Thyroid gland (tissue), 4 donors: ENCODE data around the gene SCN2B. TPM values are rescaled to one million over a fixed set of nuclear protein-coding genes. Genes with fewer than 3 reads are reported as not detected.

Experiments
- DNase-seq, 2 donors: peaks; one replicate each; pipeline ENCODE4 v3.0.0-alpha.2; 2019
- H3K27ac ChIP-seq, 3 donors: fragments of 200-600 bp; sonication (generic); 1 replicate in 2 of 3; 2 replicates in 1 of 3; pipeline ENCODE4 v1.5.1; 2016 to 2019; ENCODE audit warnings: mild to moderate bottlenecking in 1 of 3, moderate library complexity in 1 of 3
- H3K27me3 ChIP-seq: fragments of 200-600 bp; sonication (generic); one replicate; pipeline ENCODE4 v1.5.1; 2019
- H3K36me3 ChIP-seq, 2 donors: fragments of 200-600 bp; sonication (generic); one replicate each; pipeline ENCODE4 v1.5.1; 2016 to 2019
- H3K4me1 ChIP-seq, 2 donors: fragments of 200-600 bp; sonication (generic); one replicate each; pipeline ENCODE4 v1.5.1; 2017 to 2019
- H3K4me3 ChIP-seq, 3 donors: fragments of 200-600 bp; sonication (generic); replicated peaks in 1 of 3; 1 replicate in 2 of 3; 2 replicates in 1 of 3; pipeline ENCODE4 v1.5.1; 2016; ENCODE audit warnings: mild to moderate bottlenecking in 1 of 3
- H3K9me3 ChIP-seq: fragments of 200-600 bp; sonication (generic); one replicate; pipeline ENCODE4 v1.5.1; 2017
- CTCF ChIP-seq, 6 experiments: fragments of 200-600 bp in 3 of 6; fragments of 450-650 bp in 3 of 6; sonication (generic) in 3 of 6; IDR thresholded peaks; one replicate each; pipeline ENCODE4 v1.5.1; 2016 to 2019; ENCODE audit warnings: antibody characterized with exemption in 6 of 6, mild to moderate bottlenecking in 2 of 6, inconsistent platforms in 1 of 6, moderate library complexity in 1 of 6
- POLR2A ChIP-seq, 2 donors: fragments of 450-650 bp; IDR thresholded peaks; one replicate each; pipeline ENCODE4 v1.6.1; 2017; ENCODE audit warnings: antibody characterized with exemption in 2 of 2, mild to moderate bottlenecking in 2 of 2, moderate library complexity in 1 of 2
- WGBS, 2 donors: methylation state at CpG; one replicate each; pipeline ENCODE4 v1.1.5; 2017; 5-methylcytosine and 5-hydroxymethylcytosine counted together
- intact Hi-C: fragments of 100-400 bp; cut with DNase I; formaldehyde crosslinking; loops from one replicate; pipeline ENCODE4 v1.15.1; 2023
- total RNA-seq, 4 donors: library from RNA; depleted of rRNA; stranded (reverse); fragments of >200 nt; gene quantifications; one replicate each; pipeline ENCODE4 v1.2.3, GENCODE V29; 2016

SCN2B gene
- total RNA-seq, 4 donors from 2014 or later = 0.13 to 0.83 (median 0.31) TPM

- no peaks in the 10 kb centered on the region for H3K36me3 ChIP-seq
- H3K27ac ChIP-seq = no peak overlapping the region
- H3K9me3 ChIP-seq = no peaks in the 10 kb centered on the region
- no peak overlapping the region for H3K4me3 ChIP-seq
- no peaks in the 10 kb centered on the region for H3K4me1 ChIP-seq
- no peak for DNase-seq
- no peak for TF ChIP-seq POLR2A (IDR thresholded peaks at IDR 0.05)
- no peak for TF ChIP-seq CTCF (IDR thresholded peaks at IDR 0.05)
- 84 to 89% methylated on average over 3 of the region's 3 CpGs for WGBS, 2 donors
- intact Hi-C loops = no loop called here
- H3K27me3 ChIP-seq = no peaks in the 10 kb centered on the region
Measured at GRCh38 chr11:118162846-118163245, 13.6 kb downstream of the SCN2B start.

- no peaks in the 10 kb centered on the region for H3K36me3 ChIP-seq
- H3K4me1 ChIP-seq = no peaks in the 10 kb centered on the region
- H3K27me3 ChIP-seq = no peaks in the 10 kb centered on the region
- intact Hi-C loops = no loop called here
- TF ChIP-seq POLR2A (IDR thresholded peaks at IDR 0.05) (no peak), CTCF (IDR thresholded peaks at IDR 0.05) (no peak)
- H3K27ac ChIP-seq = no peak overlapping the region
- no peak overlapping the region for H3K4me3 ChIP-seq
- no peaks in the 10 kb centered on the region for H3K9me3 ChIP-seq
- DNase-seq = no peak
- WGBS, 2 donors = 49 to 54% methylated on average over 6 of the region's 6 CpGs
Measured at GRCh38 chr11:118161786-118162185, 14.7 kb downstream of the SCN2B start.

GRCh38 chr11:118157186-118157895 is 19.1 kb downstream of the SCN2B start:
- no peak for DNase-seq
- 38 to 45% methylated on average over 8 to 10 of the region's 10 CpGs for WGBS, 2 donors
- no peak for TF ChIP-seq POLR2A (IDR thresholded peaks at IDR 0.05)
- TF ChIP-seq CTCF (IDR thresholded peaks at IDR 0.05) = no peak
- no peaks in the 10 kb centered on the region for H3K36me3 ChIP-seq
- no peaks in the 10 kb centered on the region for H3K9me3 ChIP-seq
- peaks cover 6% of the 10 kb centered on the region for H3K27me3 ChIP-seq
- no peak overlapping the region for H3K27ac ChIP-seq
- intact Hi-C loops = no loop called here
- peaks cover 5 to 11% of the 10 kb centered on the region in 2 donors for H3K4me1 ChIP-seq
- H3K4me3 ChIP-seq = no peak overlapping the region

GRCh38 chr11:118156531-118157185 is 19.8 kb downstream of the SCN2B start:
- no peak overlapping the region for H3K4me3 ChIP-seq
- 9 to 10% methylated on average over 20 to 21 of the region's 21 CpGs for WGBS, 2 donors
- intact Hi-C loops = no loop called here
- H3K9me3 ChIP-seq = no peaks in the 10 kb centered on the region
- TF ChIP-seq CTCF (IDR thresholded peaks at IDR 0.05) = no peak
- no peak for TF ChIP-seq POLR2A (IDR thresholded peaks at IDR 0.05)
- H3K27me3 ChIP-seq = peaks cover 6% of the 10 kb centered on the region
- no peak overlapping the region for H3K27ac ChIP-seq
- peaks cover 5 to 17% of the 10 kb centered on the region in 2 donors for H3K4me1 ChIP-seq
- DNase-seq = no peak
- no peaks in the 10 kb centered on the region for H3K36me3 ChIP-seq
